ENCODE measurements around the gene ETNK2.

ETNK2 gene, protein sequence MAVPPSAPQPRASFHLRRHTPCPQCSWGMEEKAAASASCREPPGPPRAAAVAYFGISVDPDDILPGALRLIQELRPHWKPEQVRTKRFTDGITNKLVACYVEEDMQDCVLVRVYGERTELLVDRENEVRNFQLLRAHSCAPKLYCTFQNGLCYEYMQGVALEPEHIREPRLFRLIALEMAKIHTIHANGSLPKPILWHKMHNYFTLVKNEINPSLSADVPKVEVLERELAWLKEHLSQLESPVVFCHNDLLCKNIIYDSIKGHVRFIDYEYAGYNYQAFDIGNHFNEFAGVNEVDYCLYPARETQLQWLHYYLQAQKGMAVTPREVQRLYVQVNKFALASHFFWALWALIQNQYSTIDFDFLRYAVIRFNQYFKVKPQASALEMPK

DNA sequence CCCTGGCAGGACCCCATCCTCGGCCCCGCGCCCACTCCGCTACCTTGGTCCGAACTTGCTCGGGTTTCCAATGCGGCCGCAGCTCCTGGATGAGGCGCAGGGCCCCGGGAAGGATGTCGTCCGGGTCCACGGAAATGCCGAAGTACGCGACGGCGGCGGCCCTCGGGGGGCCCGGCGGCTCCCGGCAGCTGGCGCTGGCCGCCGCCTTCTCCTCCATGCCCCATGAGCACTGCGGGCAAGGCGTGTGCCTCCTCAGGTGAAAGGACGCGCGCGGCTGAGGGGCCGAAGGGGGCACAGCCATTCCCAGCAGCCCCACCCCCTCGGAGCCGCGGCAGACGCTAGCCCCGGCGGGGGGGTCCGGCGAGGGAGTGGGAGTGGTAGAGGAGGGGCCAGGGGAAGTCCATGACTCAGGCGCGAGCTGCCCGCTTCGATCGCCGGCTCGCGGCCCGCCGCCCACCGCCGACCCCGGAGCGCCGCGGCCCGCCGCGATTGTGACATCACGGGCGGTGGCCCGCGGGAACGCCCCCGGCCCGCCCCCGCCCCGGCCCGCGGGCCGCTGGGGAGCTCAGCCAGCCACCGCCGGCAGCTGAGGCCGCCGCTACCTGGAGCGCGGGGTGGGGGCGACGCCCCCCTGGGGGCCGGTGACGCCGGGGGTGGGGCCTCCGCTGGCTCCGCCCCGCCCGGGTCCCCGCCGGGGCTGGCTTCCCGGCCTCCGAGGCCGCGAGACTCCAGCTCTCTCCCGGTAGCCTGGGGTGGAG, at the start of gene ETNK2:
Gene ETNK2, minus strand, starts transcription at position 493 of the 758 bp plus-strand sequence. Its CDS starts 192 bp downstream, at position 301.
- peak in 29 of 51 donors; percentile 16 to 82 (median 49) for DNase-seq

DNA sequence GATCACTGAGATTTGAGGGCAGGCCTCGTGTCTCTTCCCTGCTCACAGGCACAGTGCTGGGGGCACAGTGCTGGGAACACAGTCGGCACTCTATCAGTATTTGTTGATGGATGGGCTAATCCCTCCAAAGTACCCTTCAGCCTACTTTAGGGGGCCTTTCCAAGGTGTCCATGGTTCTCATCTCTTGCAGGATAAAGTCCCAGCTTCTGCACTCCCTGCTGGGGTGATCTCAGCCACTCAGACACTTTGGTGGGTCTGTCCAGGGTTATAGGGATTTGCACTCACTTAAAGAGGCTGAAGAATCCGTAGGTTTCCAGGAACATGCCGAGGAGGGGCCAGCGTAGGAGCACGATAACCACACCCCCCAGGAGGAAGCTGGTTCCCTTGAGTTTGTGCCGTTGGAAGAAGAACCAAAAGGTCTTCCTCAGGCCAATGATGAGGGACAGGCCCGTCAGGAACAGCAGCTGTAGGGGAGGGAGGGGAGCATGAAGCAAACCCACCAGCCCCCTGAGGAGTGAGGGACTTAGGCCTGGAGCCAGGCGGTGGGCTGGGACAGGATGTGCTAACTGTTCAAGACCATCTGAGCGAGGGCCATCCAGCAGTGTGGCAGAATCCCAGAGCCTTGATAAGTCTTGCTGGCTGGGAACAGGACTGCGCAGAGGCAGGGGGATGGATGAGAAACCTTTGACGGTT, 49.6 kb upstream of the ETNK2 start:
- no peak for DNase-seq

DNA sequence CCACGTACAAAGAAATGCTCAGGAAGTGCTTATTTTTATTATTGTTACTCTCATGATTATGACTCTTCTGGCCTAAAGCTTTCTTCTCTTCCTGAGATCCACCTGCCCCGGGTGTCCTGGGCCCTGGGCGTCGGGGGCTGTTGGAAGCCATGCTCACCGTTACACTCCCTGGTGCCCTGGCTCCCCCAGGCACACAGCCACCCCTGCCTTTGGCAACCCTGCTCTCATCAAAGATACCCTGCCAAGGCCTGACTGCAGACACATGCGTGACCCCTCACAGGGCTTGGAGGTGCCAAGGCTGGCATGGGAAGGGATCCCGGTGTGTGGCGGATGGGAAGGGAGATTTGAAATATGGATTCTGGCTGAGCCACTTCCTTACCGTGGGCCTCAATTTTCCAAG, 47.7 kb upstream of the ETNK2 start:
- DNase-seq: no peak

DNA sequence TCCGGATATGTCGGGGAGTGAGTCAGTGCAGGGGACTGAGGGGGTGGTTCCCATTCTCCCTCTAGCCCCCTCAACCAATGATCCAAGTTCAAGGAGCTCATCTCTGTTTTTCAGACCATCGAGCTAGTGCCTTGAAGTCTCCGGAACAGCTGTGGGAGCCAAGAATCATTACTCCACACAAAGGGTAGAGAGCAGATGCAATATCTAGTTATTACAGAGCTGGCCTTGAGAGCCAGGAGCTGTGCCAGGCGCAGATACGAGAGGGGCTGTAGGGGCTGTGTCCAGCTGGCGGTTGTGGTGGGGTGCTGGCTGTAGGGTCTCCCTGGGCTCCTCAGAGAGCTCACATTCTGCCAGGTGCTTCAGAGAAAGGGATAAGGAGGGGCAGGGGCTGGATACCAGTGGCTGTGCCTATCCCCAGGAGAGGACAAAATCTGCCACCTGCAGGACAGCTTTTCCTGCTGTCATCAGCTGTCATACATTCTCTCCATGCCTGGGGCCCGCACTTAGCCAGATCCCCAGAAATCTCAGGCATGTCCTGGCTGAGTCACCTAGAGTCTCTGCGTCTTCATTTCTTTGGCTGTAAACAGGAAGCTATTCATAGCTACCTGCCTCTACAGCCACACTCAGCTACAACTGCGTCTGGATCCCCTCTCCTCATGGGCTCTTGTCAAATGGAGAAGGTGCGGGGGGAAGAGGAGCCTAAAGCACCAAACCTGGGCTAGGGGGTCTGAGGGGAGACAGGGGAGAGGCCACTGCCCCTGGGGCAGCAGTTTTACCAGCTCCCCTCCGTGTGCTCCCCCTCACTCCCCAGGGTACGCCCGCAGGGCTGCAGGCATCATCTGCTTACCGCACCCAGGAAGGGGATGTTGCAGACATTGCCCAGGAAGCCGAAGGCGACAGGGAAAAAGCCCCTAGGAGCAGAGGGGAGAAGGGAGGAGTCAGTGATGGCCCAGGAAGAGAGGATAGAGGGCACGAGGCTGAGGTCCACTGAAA, 46.8 kb upstream of the ETNK2 start:
- peak in 10 of 51 donors; percentile 2 to 24 (median 14) for DNase-seq

DNA sequence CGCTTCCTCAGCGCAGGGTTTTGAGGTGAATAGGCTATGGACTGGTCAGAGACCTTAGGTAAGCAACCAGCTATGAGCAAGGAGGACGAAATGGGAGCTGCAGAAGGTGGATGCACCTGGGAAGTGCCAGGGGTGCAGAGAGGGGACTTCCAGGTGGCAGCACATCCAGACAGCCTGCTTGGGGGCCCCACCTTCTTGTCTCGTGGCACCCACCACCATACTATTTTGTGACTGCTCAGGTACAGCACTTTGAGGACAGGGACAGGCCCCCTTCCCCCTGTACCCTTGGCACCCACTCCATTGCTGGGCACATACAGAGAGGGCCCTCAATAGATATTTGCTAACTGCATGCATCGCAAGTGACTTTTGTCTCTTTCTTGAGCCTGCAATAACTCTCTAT, 45.2 kb upstream of the ETNK2 start:
- DNase-seq: no peak

DNA sequence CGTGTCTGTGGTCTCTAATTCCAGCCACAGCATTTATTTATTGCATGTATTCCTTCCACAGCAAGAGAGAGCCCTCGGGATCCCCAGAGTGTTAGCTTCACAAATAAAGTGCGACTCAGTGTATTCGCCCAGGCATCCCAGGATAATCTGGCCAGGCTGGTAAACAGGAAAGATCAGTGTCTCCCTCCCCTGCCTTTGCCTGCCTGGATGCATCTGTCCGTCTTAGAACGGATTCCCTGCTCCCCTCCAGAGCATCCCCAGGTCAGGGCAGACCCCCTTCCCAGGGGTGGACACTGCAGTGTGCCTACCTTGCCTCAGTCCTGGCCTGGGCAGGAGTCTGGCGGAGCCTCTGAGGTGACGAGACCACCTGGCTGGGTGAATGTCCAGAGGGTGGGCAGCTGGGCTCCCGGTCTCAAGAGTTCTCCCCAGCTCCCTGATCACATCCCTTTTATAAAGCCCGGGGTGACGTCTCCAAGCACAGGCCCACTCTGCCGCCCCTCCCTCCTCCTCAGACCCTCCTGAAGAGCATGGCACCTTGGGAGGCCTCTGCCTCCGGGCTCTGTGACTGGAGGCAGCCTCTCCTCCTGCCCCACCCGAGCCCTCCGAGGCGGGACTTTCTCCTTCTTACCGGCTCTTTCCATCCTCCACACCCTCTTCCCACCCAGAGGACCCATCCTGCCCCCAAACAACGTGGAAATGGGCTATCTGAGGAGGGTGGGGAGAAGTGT, 44.4 kb upstream of the ETNK2 start, which contains the start of gene KISS1:
Gene KISS1, minus strand, starts transcription at position 424 of the 728 bp plus-strand sequence. CDS start 3,615 bp downstream, outside the sequence.
- DNase-seq: no peak

DNA sequence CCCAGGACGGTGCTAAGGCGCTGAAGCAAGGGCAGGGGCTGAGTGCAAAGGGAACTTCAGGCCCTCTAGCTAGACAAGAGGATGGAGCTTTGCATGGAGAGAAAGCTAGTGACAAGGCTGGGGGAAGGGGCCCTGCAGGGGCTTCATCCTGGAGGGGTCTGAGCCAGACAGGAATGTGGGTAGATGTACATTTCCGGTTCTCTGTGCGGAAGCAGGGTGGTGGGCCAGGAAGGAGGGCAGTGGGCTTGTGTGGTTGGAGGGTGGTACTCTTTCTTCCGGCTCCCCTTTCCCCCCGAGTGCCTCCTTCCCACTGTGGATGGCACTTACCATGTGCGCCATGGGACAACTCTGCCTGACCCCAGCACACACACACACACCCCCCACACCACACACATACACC, 42.9 kb upstream of the ETNK2 start:
- no peak for DNase-seq

DNA sequence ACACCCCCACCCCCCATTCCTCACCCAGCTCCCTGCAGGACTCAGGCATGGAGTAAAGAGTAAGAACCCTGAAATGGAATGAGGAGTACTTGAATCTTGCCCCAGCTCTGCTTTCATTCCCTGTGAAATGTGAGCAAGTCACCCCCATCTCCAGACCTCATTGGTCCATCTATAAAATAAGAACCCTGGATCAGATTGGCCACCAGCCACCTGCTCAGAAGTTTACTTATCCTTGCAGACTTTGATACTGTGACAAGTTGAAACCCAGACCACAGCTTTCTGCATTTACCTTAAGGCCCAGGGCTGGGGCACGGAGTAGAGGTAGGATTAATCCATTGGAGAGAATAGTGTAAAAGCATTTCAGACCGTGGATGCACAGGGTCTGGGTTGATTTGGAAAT, 42.2 kb upstream of the ETNK2 start:
- DNase-seq: no peak

DNA sequence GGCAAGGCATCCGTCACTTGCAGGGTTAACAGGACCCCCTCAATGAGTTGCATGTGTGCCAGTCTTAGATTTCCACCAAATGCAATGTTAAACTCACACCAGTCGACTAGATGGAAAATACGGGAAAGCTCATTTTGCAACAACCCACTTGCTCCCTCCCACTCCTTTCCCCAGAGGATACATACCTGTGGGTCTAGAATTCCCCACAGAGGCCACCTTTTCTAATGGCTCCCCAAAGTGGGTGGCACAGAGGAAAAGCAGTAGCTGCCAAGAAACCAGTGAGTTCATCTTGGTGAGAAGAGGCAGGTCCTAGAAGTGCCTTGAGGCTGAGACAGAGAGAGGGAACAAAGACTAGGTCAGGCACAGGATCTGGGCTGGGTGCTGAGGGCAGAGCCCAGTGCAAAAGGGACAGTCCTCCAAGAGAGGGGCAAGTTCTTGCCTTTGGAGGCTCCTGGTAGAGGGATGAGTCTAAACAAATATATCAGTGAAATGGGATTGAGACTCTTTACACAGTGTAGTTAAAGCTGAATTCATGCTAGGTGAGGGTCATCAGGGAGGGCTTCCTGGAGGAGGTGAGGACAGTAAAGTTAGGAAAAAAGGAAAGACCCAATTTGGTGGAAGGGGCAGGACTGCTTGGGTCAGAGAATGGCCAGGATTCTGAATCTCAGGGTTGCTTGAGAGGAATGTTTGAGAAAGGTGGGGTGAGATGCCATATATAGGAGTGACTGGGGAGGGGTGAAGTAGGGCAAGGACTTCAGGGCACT, 40.9 kb upstream of the ETNK2 start:
- no peak for DNase-seq

DNA sequence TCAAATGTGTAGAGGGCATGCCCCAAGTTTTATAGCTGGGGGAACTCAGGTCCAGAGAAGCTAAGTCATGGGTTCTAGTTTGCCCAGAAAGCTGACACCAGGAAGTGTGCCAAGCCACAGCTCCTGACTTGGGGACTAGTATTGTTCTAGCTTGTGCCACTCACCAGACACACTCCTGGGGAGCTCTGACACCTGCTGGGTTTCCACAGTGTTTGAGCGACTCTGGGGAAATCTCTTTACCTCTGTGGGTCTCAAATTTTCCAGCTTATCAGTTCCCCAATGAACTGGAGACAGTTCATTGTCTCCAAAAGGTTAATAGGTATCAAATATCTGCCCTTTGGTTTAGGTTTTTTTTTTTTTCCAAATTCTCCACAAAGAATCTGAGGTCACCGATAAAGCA, 40.2 kb upstream of the ETNK2 start:
- no peak for DNase-seq

DNA sequence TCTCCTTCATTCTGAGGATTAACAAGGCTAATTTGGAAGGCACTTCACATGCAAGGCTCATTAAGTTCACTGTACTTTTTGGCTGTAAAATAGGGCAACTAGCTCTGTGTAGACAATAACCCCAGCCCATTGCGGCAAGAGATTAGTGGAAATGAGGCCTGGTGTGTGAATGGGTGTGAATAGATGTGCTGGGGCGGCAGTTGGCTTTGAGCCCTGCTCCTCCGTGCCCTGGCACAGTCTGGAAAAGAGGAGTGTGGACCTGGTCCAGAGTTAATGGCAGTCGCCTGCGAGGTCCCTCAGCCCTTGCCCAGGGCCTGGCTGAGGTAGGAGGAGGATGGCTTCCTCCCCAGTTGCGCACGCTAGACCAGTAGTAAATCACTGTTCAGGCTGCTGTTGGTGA, 39.6 kb upstream of the ETNK2 start:
- DNase-seq: peak in 39 of 51 donors; percentile 9 to 79 (median 50)

DNA sequence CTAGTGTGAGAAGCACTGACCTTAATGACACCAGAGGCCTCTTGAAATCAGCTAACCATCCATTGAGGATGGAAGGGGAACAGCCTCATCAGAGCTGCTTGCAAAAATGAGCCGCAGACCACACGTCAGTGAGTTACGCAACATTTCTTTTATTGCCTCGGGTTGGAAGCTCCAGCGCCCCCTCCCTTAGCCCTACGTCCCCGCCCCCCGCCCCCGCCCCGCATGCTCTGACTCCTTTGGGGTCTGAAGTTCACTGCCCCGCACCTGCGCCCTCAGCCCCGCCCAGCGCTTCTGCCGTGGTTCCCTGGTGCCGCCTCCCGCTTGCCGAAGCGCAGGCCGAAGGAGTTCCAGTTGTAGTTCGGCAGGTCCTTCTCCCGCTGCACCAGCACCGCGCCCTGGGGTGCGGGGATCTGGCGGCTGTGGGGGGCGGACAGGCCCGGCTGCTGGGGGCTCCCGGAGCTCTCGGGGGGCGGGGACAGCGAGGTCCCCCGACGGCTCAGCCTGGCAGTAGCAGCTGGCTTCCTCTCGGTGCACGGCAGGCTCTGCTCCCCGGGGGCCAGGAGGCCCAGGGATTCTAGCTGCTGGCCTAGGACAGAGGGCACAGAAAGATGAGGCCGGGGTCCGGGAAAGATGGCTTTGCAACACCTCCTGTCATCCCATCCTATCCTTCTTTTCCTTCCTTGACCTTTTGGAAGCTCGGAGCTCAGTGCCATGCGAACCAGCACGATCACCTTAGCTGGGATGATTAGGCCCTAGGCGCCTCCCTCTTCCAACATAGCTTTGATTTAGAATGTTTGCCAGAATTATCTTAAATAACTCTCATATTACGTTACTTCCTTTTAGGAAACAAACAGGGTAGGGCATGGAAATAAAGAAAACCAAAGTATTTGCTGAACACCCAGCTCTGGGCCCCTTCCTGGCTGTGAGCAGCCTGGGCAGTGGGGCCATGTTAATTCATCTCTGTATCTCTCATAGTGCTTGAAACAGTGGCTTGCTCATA, 38.7 kb upstream of the ETNK2 start:
- peak in 3 of 51 donors; percentile 11 to 15 (median 11) for DNase-seq

DNA sequence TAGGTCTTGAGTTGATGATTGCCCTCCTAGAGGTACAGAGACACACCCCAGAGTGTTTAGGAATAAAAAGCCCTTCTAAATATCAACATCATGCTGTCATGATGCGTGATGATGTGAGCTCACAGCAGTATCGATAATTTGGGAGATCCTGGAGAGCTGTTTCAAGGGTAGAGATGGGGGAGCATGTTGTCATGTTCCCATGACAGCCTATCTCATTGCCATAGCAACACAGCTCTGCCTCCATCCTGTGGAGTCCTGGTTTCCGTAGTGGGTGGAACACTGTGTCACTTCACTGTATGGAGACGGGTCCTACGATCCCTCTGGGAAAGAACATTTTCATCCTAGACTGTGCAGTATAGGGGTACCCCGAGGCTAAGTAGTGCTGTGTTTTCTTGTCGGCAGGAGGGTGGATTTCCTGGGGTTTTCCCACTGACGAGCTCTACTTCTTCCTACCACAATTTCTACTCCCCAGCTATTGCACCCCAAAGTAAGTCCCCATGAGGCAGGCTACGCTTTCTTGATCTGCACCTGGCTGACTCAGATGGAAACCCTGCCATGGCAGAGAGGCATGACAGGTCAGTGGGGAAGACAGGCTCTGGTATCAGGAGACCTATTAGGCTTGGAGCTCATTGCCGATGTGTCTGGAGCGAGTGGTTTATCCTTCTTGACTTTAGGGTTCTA, 37.3 kb upstream of the ETNK2 start:
- peak in 8 of 51 donors; percentile 4 to 41 (median 13) for DNase-seq

DNA sequence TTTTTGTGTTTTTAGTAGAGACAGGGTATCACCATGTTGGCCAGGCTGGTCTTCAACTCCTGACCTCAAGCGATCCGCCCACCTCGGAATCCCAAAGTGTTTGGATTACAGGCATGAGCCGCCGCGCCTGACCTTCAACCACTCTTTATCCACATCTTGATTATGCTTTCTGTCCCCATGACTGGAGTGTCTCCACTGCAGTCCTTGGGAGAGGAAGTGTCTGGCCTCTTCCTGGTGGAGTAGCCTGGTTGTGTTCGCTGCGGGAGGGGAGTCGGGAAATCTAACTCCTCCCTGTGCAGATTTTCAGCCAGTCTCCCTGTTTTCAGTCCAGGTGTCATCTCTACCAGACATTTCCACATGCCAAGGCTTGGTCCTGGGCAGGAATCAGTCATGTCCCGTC, 34.8 kb upstream of the ETNK2 start:
- DNase-seq: no peak

DNA sequence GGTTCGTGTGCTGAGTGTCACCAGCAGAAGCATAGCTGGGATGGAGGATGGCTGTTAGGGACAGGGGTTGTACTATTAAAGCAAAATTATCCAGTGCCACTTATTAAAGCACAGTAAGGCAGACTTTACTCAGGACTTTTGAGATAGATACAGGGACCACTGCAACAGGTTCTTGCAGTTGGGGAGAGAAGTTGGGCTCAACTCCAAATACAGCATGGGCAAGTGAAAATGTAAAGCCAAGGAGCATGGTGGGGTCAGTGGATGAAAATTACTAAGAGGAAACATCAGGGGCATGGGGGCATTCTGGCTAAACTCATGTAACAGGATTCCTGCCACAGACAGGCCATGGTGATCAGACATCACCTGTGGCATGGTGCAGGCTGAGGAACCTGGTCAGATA, 29.3 kb upstream of the ETNK2 start:
- DNase-seq: no peak

DNA sequence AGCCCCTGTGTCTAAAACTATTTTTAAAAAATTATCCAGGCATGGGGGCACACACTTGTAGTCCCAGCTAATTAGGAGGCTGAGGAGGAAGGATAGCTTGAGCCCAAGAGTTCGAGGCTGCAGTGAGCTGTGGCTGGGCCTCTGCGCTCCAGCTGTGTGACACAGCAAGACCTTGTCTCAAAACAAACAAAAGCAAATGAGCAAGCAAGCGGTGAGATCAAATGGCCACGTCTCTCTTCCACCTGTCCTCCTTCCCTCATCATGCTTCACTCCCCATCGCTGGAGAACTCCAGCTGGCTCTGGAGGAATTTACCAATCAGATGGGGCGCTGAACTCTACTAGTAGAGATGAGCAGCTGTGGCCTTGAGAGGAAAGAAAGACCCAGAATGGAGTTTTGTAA, 28.3 kb upstream of the ETNK2 start:
- no peak for DNase-seq

Data from hypothalamus (tissue), 51 donors.